Fibroblast of skin of scalp (primary cell): ENCODE results near the gene APOBEC4.
A peak's percentile ranks its signal among the peaks of the same experiment; 100 is the strongest.
"Not testable (repeated sequence)": the region's sequence is repeated elsewhere in the genome, so short reads cannot be mapped to it uniquely, and the experiment has no call there.

ENCODE experiments used
- DNase-seq: peaks from one replicate; pipeline ENCODE4 v3.0.0-alpha.2; 2013

APOBEC4 gene

GRCh38 chr1:183633676-183634343 lies 19.3 kb downstream of the APOBEC4 start:
- DNase-seq = peak; percentile 95

DNA sequence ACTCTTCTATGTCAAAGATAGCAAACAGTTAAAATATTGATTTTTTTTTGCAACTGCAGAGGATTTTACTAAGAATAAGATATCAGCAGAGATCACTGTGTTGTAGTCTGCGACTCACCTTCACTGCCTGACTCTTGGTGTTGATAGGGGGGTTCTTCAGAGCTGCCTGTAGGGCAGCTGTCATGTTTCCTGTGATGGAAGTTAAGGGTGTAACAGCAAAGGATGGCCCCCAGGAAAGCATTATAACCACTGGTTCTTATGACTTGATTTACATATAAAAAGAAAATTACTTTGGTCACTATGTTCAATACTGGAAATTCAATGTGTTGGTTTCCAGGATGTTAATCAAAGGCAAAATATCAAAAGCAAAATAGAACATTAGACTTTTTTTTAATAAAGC lies 20.2 kb downstream of the APOBEC4 start:
- DNase-seq = no peak

- peak; percentile 69 for DNase-seq
Measured at GRCh38 chr1:183632114-183632513, 21.0 kb downstream of the APOBEC4 start.

GRCh38 chr1:183630748-183631147 lies 22.4 kb downstream of the APOBEC4 start:
- no peak for DNase-seq

DNA sequence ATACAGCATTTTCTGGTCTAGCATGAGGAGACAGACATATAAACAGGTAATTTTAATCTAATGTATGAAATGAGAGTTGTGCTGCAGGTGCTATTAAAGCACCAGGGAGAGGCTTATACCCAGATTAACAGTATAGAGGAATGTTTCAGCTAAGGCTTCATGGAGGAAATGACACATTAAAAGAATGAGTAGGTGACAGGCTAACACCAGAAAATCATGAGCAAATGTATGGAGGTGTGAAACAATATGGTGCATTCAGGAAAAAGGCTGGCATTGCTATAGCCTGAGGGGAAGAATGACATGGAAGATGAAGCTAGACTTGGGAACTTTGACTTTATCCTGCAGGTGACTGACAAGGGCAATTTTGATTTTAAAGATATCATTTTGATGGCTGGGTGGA lies 24.6 kb downstream of the APOBEC4 start:
- DNase-seq = no peak

DNA sequence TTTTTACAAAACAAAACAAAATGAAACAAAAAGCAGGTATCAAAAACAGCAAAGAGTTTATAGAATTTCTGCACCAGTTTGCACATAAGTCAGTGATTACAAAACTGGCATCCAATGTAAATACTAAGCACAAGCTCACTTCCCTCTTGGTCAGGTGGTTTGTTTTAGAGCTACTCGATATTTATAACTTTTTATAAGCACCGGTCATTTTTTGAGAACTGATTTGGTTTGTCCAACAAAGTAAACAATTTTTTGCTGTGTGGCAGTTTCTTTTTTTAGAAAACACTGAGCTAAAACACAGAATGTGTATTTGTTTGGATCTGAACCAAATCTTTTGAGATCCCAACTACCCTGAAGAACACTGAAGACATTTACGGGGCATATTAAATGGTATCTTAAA lies 26.9 kb downstream of the APOBEC4 start:
- not testable (repeated sequence) for DNase-seq

DNA sequence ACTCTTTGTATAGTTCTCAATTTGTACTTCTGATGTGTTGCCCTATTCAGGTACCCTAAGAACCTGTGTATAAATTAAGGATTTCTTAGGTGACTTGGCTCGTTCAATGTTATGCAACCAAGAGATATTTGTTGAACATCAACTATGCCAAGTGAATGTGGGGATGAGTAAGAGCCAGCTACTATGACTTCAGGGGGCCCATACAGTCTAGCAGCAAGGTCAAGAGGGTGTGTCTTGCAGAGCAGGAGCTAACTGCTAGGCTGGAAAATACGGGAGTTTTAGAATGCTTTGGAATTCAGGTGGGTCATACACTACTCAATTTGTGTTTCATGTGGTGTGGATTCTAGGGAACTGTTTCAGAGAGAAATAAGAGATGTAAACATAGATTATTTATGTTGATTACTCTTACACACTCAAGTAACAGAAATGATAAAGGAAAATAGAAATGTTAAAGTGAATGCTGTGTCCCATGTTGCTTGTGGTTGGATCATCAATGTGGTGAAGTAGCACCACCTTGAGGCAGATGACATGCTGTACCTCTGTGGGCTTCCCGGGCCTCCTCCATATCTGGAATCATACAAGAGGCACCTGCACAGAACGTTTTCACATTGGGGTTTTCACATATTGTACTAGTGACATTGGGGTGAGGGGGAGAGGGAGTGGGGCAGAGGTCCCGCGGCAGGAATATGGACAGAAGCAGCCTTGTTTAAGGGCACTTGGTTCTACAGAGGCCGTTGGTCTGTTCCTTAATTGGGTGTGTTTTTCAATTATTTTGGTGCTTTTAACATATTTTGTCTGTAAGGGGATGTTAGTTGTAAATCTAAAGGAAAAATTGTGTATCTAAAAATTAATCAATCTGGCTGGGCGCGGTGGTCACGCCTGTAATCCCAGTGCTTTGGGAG lies 30.0 kb downstream of the APOBEC4 start:
- peak; percentile 73 for DNase-seq

DNA sequence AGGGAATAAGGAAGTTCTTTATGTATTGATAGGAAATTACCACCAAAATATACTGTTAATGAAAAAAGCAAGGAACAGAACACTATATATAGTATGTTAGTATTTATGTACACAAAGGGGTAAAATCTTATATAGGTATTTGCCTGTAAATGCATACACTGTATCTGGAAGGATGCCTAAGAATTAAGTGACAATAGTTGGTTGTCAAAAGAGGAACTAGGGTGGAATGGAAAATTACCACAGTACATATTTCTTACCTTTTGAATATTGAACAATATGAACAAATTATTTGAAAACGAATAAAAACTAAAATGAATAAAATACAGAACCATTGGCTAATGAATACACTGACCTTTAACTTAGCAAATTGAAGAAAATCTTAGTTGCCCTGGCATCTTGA lies 31.1 kb downstream of the APOBEC4 start:
- DNase-seq = no peak

- DNase-seq = no peak
Measured at GRCh38 chr1:183620311-183620710, 32.8 kb downstream of the APOBEC4 start.

- no peak for DNase-seq
Measured at GRCh38 chr1:183619781-183620180, 33.3 kb downstream of the APOBEC4 start.

DNA sequence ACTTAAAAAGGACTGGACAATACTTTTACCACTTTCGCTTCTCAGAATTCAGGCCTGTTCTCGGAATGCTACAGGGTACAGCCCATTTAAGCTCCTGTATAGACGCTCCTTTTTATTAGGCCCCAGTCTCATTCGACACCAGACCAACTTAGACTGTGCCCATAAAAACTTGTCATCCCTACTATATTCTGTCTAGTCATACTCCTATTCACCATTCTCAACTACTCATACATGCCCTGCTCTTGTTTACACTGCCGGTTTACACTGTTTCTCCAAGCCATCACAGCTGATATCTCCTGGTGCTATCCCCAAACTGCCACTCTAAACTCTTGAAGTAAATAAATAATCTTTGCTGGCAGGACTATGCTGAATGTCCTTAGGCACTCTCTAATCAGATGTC lies 34.9 kb downstream of the APOBEC4 start:
- DNase-seq = not testable (repeated sequence)

DNA sequence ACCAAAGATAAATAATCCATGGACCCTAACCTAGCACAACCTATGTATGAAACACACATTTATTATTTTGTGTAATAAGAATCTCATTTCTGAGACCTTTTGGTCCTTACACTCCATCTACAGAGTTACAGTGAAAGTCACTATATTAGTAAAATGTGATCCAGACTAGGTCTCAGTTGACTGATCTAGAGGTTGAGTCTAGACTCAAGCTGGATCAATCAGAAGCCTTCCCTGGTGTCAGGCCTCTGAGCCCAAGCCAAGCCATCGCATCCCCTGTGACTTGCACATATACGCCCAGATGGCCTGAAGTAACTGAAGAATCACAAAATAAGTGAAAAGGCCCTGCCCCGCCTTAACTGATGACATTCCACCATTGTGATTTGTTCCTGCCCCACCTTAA lies 40.1 kb downstream of the APOBEC4 start:
- not testable (repeated sequence) for DNase-seq

- no peak for DNase-seq
Measured at GRCh38 chr1:183612407-183612806, 40.7 kb downstream of the APOBEC4 start.

DNA sequence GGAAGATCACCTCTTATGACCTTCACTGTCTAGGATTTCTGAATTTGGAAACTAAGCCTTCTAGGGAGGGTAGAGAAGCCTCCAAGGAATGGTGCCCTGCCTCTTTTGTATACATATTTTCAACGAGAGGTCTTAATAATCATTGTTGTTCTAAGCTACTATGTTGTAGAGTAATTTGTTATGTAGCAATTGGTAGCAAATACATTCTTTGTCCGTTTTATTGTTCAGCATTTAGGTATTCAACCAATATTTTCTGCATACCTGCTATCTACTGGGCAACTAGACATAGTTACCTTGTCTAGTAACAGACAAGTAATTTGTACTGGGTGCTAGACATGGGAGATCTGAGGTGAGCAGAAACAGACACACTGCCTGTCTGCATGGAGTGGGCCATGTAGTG lies 42.1 kb downstream of the APOBEC4 start:
- DNase-seq = no peak

DNA sequence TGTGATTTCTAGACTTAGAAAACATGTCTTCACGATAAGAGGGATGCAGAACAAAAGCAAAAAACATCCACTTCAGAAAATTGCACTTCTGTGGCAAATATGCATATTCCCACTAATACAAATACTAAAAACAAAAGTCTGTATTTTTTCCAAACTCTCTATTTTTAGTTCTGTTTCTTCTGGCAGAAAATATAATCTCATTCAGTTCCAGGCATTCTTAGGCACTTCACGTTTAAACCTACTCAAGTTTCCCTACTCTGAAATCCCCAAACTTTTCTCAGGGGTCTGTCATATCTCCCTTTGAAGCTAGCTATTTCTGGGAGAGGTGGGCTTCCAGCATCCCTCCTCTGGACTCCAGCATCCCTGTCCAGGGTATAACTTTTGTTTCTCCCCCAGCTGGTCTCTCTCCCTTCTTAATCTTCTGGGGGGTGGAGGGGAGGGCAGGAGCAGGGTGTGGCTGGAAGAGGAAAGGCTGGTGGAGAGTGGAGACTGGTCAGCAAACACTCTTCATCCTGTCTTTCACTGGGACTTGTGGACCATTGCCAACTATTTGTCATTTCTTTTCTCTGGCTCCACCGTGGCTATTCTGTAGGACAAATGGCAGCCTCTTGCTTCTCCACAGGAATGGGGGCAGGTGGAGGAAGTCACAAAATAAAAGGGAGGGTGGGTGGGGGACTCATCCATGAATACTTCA lies 43.2 kb downstream of the APOBEC4 start:
- DNase-seq = peak; percentile 81

DNA sequence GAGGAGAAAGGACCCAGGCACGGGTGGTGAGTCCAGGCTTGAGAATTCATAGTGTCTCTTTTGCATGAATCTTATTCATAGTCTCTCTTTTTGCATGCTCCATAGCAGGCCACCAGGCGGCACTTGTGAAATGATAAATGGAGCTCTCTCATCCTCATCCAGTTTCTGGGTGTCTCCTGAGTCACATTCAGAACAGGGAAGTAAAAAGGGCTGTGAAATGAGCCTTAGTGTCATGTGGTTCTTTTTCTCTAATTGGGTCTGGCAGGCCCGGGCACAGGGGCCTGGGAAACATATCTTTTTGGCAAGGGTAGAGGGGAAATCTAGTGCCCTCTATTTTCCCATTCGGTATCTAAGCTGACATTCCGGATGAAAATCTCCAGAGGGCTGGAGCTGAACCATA lies 43.8 kb downstream of the APOBEC4 start:
- DNase-seq = peak; percentile 91

DNA sequence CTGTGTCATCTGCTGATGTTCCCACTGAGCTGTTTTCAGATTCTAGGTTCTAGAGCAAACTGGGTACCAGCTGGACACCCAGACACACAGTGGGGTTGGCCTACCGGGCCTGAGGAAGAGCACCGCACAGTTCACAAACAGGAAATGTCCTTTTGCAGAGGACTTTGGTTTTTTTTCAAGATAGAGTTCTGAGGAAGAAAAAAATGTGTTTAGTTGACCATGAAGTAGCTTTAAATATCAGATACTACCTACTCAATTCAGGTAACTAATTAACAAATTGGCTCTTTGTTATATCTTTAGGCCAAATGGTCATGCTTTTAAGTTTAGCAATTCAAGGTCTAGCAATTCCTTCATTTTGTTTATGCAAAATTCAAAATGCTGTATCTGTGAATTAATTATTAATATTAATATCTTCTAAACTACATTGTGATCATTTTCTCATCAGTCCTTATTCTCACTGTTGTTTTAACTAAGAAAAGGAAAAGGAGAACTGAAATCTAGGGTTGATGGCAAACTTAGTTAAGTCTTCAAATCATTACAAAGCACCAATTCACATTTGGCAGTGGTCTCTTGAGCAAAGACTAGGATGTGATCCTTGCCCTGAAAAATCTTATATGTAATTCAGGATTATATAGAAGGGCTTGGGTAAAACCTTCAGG lies 45.7 kb downstream of the APOBEC4 start:
- no peak for DNase-seq

- no peak for DNase-seq
Measured at GRCh38 chr1:183605904-183606303, 47.2 kb downstream of the APOBEC4 start.

DNA sequence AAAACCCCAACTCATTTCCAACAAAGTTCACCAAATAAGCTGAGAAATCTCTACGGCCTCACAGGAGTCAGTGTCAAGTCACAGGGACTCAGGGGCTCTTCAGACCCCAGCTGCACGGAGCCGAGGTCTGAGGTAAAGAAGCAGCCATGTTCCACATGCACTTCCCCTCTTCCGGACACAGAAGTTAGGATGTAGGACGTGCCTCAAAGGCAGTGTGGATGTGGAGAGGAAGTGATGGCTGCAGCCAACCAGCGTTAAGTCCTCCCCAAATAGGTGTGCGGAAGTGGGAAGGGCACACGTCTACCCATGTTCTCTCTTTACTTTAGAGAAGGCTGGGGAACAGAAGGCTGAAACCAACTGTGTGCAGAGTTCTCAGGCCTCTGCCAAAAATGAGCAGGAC lies 48.3 kb downstream of the APOBEC4 start:
- DNase-seq = no peak

GRCh38 chr1:183604038-183604808 lies 48.9 kb downstream of the APOBEC4 start:
- DNase-seq = peak; percentile 87

DNA sequence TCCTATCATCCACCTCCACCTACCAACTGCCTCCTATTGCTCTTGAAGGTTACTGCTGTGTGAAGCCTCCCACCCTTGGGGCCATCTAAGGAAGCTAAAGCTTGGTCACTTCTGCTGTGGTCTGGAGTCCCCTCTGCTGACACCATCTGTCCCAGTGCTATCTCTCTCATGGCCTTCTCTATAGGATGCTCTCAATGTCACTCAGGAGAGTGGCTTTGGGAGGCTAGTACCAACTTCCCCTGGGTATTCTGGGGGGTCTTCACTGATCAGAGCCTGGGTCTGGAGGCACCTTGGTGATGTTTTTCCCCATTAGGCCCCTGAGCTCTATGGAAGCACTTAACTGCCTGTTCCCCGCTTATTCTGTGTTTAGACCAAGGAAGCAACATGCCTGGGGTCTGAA lies 50.6 kb downstream of the APOBEC4 start:
- DNase-seq = no peak

DNA sequence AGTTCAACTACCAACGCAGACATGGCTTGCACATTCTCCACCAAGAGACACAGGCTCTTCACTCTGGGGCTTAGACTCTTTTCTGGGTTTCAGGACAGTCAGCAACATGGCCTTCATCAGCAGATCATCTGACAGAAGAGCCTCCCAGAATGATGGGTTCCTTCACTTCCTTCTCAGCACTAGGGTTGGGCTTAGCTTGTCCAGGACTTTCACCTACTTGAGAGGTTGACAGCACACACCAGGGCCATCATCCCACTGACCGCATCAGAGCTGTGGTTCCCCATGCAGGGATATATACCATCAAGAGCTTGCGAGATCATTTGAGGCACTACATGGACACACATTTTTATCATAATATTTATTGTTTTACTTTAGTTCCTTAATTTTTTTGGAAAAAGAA lies 52.5 kb downstream of the APOBEC4 start:
- no peak for DNase-seq
